LNCaP clone FGC (cell line): ENCODE measurements around the gene TBX21.

ENCODE experiments used
- DNase-seq: peaks from one replicate; pipeline ENCODE4 v3.0.0-alpha.2; 2011; ENCODE audit warnings: low read depth
- H3K4me3 ChIP-seq: 2 replicates; pipeline ENCODE4 v1.5.1; 2011; ENCODE audit warnings: mild to moderate bottlenecking, low read depth, low read length, control low read depth
- CTCF ChIP-seq: IDR thresholded peaks from 2 replicates; pipeline ENCODE4 v1.5.1; 2012; ENCODE audit warnings: mild to moderate bottlenecking; ENCODE audit not compliant: control insufficient read depth, insufficient read depth; ENCODE audit errors: extremely low read depth

TBX21 gene

GRCh38 chr17:47700471-47701449 lies 32.3 kb upstream of the TBX21 start:
- TF ChIP-seq CTCF: no peak
- DNase-seq: no peak
- no peak overlapping the region for H3K4me3 ChIP-seq

DNA sequence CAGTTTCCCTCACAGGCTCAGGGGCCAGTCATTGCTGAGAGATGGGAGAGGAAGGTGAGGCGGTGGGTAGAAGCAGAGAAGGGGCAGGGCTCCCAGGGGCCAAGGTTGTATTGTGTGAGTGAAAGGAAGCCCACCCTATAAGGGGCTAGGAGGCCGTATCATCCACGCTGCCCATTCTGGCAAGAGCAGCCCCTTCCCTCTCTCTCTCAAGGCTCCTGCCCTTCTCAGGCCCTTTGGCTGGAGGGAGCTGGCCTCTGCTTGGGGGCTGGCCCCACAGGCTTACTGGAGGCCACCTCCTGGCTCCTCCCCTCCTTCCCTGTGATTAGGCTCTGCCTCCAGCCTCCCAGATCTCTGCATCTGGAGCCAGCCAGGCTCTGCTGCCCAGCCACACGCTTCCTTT lies 31.4 kb upstream of the TBX21 start:
- no peak for DNase-seq
- TF ChIP-seq CTCF: no peak
- no peak overlapping the region for H3K4me3 ChIP-seq

GRCh38 chr17:47702391-47702995 lies 30.5 kb upstream of the TBX21 start:
- H3K4me3 ChIP-seq: no peak overlapping the region
- no peak for TF ChIP-seq CTCF
- no peak for DNase-seq

- DNase-seq: no peak
- no peak overlapping the region for H3K4me3 ChIP-seq
- TF ChIP-seq CTCF: no peak
These were observed 29.8 kb upstream of the TBX21 start for GRCh38 chr17:47703191-47703591.

GRCh38 chr17:47703671-47704070 lies 29.4 kb upstream of the TBX21 start:
- no peak overlapping the region for H3K4me3 ChIP-seq

DNA sequence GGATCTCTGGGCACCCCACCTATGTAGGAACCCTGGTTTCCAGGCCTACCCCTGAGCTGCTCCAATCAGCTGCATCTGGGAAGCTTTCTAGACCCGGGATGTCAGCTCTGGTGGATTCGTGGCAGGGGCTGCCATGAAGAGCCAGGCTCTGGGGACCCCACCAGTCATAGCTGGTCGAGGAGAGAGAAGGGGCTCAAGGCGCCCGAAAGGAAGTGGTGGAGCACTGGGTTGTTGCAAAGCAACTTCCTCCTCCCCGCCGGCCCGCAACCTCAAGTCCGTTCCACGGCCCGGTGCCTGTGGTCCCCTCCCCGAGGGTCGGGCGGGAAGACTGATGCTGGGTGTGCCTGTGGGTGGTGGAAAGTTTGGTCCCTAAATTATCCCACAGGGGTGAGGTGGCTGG lies 28.9 kb upstream of the TBX21 start:
- TF ChIP-seq CTCF: no peak
- DNase-seq: no peak
- H3K4me3 ChIP-seq: no peak overlapping the region

More at GRCh38 chr17:47703671-47704070, 29.4 kb upstream of the TBX21 start:
- no peak for TF ChIP-seq CTCF
- DNase-seq: no peak

- TF ChIP-seq CTCF: no peak
- no peak for DNase-seq
- H3K4me3 ChIP-seq: no peak overlapping the region
These were observed 28.3 kb upstream of the TBX21 start for GRCh38 chr17:47704736-47705135.
